Cardiac muscle cell (in vitro differentiated cells and primary cell): ENCODE data around the gene BEAN1. TPM values are rescaled to one million over a fixed set of nuclear protein-coding genes. Genes with fewer than 3 reads are reported as not detected.
"Not testable (repeated sequence)": the region's sequence is repeated elsewhere in the genome, so short reads cannot be mapped to it uniquely, and the experiment has no call there.

Experiments used
- DNase-seq, 2 donors: peaks; one replicate each; pipeline versions ENCODE4 v3.0.0 to v3.0.0-alpha.2; 2010 to 2017; ENCODE audit warnings: low read depth in 1 of 2, low spot score in 1 of 2
- H3K27ac ChIP-seq: fragments of 200-600 bp; sonication (generic); 2 replicates; pipeline ENCODE4 v1.5.1; 2016
- H3K27me3 ChIP-seq: fragments of 200-600 bp; sonication (generic); 2 replicates; pipeline ENCODE4 v1.6.0; 2016; ENCODE audit warnings: control low read depth
- H3K36me3 ChIP-seq: fragments of 200-600 bp; sonication (generic); 2 replicates; pipeline ENCODE4 v1.5.1; 2016; ENCODE audit warnings: control low read depth
- H3K4me1 ChIP-seq: fragments of 200-600 bp; sonication (generic); 2 replicates; pipeline ENCODE4 v1.8.1; 2017; ENCODE audit warnings: low read depth, mild to moderate bottlenecking, mixed run types
- H3K4me3 ChIP-seq: fragments of 200-600 bp; sonication (generic); 2 replicates; pipeline ENCODE4 v1.5.1; 2016; ENCODE audit warnings: mild to moderate bottlenecking
- H3K9me3 ChIP-seq: fragments of 200-600 bp; sonication (generic); 2 replicates; pipeline ENCODE4 v1.5.1; 2017; ENCODE audit warnings: low read depth, mild to moderate bottlenecking, control low read depth
- polyA plus RNA-seq: library from polyadenylated mRNA; unstranded; fragments of >200 nt; fragmentation: Nextera tagmentation; extraction: Ambion mirVana; gene quantifications from 2 replicates; pipeline ENCODE4 v1.2.1, GENCODE V29; 2016
- total RNA-seq: library from RNA; depleted of rRNA; stranded (reverse); fragments of >200 nt; gene quantifications from 2 replicates; pipeline ENCODE4 v1.2.3, GENCODE V29; 2016
- TF ChIP-seq, protein P1 (sequence below): IDR thresholded peaks from 2 replicates; pipeline ENCODE4 v1.5.1; 2012; ENCODE audit warnings: low read depth, mild to moderate bottlenecking, low read length

Gene BEAN1
- total and polyA plus RNA-seq, 2 experiments from 2014 or later: 1.2 to 2.9 TPM

DNA sequence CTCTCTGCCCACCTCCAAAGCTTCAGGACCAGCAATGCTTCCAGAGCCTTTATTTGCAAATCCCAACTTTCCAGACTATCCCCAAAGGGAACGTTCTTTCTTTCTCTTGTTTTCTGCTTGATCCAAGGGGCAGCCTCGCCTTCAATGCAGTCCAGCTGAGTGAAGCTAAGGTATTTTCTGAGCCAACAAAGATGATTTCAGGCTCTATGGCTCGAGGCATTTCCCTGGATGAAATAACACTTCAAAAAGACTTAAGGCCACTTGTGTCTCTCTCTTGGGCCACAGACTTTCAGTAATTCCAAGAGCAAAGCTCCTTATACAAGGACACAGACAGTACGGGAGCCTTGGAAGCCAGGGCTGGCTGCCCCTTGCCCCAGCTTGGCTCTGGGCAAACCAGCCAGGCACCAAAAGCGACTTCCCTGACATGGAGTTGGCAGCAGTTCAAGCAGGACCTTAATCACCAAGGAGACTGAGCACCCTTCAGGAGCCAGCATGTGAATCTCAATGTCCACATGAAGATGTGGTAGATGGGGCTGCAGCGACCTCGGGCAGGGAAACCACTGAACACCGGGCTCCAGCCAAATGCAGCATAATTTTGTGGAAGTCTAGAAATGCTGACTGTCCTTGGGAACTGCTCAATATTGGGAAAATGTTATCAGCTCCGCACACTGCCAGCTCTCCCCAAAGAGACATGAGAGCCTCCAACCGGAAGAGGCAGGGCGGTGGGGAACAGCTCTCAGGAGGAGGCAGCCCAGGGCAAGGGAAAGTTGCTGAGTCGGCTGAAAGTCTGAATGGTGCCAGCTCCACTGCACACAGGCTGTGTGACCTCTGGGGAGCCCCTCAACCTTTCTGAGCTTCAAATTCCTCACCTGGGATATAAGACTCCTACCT lies 83.9 kb downstream of the BEAN1 start:
- no peaks in the 10 kb centered on the region for H3K36me3 ChIP-seq
- TF ChIP-seq, protein P1, sequence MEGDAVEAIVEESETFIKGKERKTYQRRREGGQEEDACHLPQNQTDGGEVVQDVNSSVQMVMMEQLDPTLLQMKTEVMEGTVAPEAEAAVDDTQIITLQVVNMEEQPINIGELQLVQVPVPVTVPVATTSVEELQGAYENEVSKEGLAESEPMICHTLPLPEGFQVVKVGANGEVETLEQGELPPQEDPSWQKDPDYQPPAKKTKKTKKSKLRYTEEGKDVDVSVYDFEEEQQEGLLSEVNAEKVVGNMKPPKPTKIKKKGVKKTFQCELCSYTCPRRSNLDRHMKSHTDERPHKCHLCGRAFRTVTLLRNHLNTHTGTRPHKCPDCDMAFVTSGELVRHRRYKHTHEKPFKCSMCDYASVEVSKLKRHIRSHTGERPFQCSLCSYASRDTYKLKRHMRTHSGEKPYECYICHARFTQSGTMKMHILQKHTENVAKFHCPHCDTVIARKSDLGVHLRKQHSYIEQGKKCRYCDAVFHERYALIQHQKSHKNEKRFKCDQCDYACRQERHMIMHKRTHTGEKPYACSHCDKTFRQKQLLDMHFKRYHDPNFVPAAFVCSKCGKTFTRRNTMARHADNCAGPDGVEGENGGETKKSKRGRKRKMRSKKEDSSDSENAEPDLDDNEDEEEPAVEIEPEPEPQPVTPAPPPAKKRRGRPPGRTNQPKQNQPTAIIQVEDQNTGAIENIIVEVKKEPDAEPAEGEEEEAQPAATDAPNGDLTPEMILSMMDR: no peak
- H3K27me3 ChIP-seq: no peaks in the 10 kb centered on the region
- no peaks in the 10 kb centered on the region for H3K9me3 ChIP-seq
- no peak overlapping the region for H3K27ac ChIP-seq
- peak in 1 of 2 donors; percentile 54 for DNase-seq
- H3K4me3 ChIP-seq: no peak overlapping the region
- no peaks in the 10 kb centered on the region for H3K4me1 ChIP-seq

DNA sequence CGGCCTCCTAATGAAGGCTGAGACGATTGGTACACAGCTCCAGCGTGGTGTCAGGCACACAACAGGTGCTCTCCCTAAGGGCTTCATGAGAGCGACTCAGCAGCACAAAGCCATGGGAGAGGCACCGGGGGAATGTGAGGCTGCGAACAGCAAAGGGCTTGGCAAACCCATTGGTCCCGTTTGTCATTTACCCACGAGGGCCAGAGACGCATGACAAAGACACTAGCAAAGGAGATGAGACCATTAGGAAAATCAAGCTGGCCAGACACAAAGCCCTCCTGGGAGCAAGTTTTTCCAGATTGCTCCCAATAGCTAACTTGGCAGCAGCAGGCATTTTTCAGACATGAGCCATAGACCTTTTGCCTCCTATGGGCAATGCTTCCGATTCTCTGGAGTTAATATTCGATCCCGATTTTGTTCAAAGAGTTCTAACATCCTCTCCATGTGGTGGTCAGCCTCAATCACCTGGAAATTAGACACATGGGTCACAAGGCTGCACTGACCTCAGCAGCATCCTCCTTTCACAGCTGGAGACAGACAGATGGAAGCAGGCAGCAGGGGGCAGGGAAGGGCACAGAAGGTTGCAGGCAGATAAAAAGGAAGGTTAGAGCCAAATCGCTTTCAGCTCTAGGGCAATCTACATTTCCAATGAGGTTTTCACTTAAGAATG lies 84.6 kb downstream of the BEAN1 start:
- peak in 1 of 2 donors; percentile 80 for DNase-seq
- no peaks in the 10 kb centered on the region for H3K9me3 ChIP-seq
- H3K36me3 ChIP-seq: no peaks in the 10 kb centered on the region
- H3K27ac ChIP-seq: no peak overlapping the region
- TF ChIP-seq, protein P1: peak; percentile 10
- no peaks in the 10 kb centered on the region for H3K4me1 ChIP-seq
- no peaks in the 10 kb centered on the region for H3K27me3 ChIP-seq
- H3K4me3 ChIP-seq: no peak overlapping the region

DNA sequence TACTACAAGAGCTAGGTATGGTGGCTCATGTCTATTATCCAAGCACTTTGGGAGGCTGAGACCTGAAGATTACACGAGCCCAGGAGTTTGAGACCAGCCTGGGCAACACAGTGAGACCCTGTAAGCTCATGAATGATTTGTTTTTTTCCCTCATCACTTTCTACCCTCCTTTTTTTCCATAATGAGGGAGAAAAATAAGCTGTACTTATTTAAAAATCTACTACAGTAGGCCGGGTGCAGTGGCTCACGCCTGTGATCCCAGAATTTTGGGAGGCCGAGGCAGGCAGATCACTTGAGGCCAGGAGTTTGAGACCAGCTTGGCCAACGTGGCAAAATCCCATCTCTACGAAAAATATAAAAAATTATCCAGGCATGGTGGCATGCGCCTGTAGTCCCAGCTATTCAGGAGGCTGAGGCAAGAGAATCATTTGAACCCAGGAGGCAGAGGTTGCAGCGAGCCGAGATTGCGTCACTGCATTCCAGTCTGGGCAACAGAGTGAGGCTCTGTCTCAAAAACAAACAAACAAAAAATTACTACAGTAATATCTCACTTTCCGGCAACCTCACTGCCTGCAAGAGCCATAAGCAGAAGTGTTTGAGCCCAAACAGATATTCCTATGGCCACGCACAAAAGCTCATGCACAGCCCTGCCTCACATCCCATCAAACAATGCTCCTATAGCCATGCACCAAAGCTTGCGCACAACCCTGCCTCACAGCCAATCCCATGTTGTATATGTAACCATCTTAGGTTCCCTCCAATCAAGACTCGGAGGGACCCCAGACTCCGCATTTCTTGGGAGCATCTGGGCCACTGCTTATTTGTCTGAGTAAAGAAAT lies 85.4 kb downstream of the BEAN1 start:
- no peak overlapping the region for H3K27ac ChIP-seq
- no peaks in the 10 kb centered on the region for H3K9me3 ChIP-seq
- TF ChIP-seq, protein P1: no peak
- H3K36me3 ChIP-seq: no peaks in the 10 kb centered on the region
- H3K4me1 ChIP-seq: no peaks in the 10 kb centered on the region
- DNase-seq: peak in 1 of 2 donors; percentile 74
- H3K4me3 ChIP-seq: no peak overlapping the region
- H3K27me3 ChIP-seq: no peaks in the 10 kb centered on the region

DNA sequence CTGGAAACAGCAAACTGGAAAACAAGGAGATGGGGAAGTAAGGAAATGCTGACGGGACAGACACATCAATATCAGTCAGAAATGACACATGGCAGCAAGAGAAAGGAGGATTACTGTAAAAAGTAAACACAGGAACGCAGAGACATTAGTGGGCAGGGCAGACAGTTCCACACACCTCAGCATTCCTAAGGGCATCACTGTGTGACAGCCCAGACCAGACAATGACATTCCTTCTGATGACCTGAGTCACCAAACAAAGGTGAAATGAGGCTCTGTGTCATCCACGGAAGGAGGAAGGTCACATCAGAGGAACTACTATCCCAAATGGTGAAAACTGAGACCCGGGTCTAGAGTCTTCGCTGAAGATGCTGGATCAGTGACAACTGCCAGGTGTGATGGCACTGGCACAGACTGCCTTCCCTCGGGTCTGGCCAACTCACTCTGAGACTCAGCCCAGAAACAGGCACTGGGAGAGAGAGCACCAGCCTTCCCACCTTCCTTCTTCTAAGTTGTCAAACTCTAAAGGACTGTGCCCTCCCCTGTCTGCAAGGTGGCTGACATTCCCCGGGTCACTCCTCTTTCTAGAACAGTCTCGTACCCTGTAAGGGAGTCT lies 86.1 kb downstream of the BEAN1 start:
- TF ChIP-seq, protein P1: no peak
- no peaks in the 10 kb centered on the region for H3K9me3 ChIP-seq
- no peak overlapping the region for H3K4me3 ChIP-seq
- no peaks in the 10 kb centered on the region for H3K27me3 ChIP-seq
- H3K4me1 ChIP-seq: no peaks in the 10 kb centered on the region
- H3K36me3 ChIP-seq: no peaks in the 10 kb centered on the region
- no peak overlapping the region for H3K27ac ChIP-seq
- DNase-seq: no peak

DNA sequence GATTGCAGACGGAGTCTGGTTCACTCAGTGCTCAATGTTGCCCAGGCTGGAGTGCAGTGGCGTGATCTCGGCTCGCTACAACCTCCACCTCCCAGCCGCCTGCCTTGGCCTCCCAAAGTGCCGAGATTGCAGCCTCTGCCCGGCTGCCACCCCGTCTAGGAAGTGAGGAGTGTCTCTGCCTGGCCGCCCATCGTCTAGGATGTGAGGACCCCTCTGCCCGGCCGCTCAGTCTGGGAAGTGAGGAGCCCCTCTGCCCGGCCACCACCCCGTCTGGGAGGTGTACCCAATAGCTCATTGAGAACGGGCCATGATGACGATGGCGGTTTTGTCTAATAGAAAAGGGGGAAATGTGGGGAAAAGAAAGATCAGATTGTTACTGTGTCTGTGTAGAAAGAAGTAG lies 87.3 kb downstream of the BEAN1 start:
- H3K4me1 ChIP-seq: not testable (repeated sequence)

DNA sequence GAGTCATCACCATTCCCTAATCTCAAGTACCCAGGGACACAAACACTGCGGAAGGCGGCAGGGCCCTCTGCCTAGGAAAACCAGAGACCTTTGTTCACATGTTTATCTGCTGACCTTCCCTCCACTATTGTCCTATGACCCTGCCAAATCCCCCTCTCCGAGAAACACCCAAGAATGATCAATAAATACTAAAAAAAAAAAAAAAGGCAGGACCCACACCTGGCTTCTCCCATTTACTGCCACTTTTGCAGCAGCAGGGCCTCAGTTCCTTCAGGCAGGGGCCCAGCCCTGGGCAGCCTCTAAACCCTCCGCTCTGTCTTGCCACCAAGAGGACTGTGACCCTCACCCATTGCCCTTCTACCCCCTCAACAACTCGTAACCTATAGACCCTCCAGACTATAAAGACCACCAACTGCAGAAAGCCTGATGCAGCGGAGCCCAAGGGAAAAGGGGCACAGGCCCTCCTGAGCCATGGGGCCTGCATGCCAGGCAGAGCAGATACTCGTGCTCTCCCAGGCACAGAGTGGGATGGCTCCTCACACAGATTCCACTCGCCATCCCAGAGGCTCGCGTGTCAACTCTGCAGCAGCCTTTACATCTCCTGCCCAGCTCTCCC lies 88.0 kb downstream of the BEAN1 start:
- not testable (repeated sequence) for H3K27me3 ChIP-seq, H3K4me3 ChIP-seq, H3K36me3 ChIP-seq, DNase-seq, H3K9me3 ChIP-seq, H3K4me1 ChIP-seq, H3K27ac ChIP-seq

More for the DNA sequence above, 87.3 kb downstream of the BEAN1 start:
- not testable (repeated sequence) for H3K9me3 ChIP-seq, DNase-seq, H3K27ac ChIP-seq, H3K36me3 ChIP-seq, H3K4me3 ChIP-seq, H3K27me3 ChIP-seq
